HG02763 (cell line): Measurements from ENCODE around the gene CNTN5.

ENCODE experiments used
- ATAC-seq: cut with Tn5 transposase; IDR thresholded peaks from one replicate; pipeline ENCODE4 v1.9.1; 2021; ENCODE audit warnings: mild to moderate bottlenecking, moderate library complexity; ENCODE audit not compliant: unreplicated experiment

Gene CNTN5

DNA sequence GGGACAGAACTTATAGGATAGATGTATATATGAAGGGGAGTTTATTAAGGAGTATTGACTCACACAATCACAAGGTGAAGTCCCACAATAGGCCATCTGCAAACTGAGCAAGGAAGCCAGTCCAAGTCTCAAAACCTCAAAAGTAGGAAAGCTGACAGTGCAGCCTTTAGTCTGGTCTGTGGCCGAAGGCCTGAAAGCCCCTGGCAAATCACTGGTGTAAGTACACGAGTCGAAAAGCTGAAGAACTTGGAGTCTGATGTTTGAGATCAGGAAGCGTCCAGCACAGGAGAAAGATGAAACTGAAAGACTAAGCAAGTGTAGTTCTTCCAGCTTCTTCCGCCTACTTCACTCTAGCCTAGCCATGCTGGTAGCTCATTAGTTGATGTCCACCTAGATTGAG is 866.7 kb downstream of the CNTN5 start:
- ATAC-seq = no peak

DNA sequence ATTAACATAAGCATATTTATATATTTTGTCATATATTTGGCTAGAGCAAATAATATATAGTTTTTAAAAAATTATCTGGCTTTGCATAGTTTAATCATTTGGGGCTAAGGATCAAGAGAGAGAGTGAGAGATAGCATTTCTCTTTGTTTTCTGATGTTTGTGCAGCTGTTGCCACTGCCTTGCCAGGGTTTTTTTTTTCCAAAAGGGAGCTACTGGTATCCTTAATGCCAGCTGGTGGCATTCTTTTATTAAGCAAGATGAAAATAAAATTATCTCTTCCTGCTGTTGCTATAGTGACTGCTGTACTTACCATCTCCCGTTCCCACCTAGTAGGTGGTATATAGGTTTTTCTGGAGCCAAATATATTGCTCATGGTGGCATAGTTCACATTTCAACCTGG is 873.1 kb downstream of the CNTN5 start:
- ATAC-seq = no peak

DNA sequence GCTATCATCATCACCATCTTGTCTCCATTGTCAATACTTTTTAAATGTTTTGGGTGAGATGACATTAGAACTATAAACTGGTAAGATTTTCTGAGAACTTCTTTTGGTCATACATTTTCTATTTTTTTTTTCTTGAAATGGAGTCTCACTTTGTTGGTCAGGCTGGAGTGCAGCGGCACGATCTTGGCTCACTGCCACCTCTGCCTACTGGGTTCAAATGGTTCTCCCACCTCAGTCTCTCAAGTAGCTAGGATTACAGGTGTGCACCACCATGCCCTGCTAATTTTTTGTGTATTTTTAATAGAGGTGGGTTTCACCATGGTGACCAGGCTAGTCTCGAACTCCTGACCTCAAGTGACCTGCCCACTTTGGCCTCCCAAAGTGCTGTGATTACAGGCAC is 880.4 kb downstream of the CNTN5 start:
- ATAC-seq = no peak

DNA sequence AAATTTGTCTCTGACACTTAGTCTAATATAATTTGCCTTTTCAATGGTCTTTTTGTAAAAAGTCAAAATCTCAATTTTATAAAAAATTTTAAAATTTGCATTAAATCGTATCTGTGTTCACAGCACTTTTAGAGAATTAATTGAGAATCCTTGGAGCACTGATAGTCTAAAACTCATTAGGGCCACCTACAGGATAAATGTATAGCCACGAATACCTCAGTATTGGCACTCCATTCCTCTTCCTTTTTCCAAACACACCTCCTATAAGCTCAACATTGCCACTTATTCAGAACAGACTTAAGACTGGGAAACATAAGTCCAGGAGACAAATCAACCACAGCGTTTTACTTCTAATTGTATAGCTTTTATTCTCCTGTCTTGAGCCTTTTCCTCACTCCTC is 890.4 kb downstream of the CNTN5 start:
- ATAC-seq = no peak

DNA sequence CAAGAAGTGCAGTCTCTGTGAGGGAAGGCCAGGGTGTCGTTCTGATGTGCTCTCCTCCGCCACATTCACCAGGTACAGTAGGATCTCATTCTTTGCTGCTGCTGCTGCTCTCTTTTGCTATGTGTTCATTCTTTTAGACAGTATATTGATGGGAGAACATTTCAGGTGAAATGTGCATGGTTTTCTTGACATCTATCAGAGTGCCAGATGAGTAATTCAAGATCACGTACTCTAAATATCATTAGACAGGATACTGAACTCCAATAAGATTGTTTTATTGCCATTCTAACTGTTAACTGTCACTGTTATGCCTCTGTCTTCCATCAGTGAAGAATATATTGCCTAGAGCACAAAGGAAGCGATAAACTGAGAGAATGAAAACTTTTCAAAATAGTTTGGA is 895.3 kb downstream of the CNTN5 start:
- ATAC-seq = no peak

DNA sequence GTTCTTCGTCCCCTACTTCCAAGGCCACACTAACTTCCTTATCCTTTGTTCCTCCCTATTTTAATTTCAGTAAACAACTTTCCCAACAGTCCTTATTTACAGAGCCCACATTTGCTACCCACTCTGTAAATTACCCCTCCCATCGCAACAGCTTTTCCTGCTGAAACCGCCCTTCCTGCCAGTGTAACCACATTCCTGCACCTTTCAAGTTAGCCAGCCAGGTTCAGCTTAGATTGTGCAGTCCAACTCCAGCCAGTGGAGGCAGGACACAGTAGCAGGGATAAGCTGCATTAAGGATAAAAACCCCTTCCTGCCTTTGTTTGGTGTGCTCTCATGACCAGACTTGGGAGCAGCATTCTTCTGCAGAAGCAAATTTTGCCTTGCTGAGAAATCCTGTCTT is 898.0 kb downstream of the CNTN5 start:
- no peak for ATAC-seq

DNA sequence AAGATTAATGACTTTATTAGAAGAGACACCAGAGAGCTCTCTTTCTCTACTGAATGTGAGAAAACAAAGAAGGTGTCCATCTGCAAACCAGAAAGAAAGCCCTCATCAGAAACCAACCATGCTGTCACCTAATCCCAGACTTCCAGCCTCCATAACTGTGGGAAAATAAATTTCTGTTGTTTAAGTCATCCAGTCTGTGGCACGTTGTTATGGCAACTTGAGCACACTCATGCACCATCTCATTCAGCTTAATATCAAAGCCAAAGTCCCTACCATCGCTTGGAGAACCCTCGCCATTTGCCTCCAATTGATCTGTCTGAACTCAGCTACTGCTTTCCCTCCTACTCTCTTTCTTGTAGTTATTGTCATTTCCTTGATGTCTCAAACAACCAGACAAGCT is 900.2 kb downstream of the CNTN5 start:
- no peak for ATAC-seq

DNA sequence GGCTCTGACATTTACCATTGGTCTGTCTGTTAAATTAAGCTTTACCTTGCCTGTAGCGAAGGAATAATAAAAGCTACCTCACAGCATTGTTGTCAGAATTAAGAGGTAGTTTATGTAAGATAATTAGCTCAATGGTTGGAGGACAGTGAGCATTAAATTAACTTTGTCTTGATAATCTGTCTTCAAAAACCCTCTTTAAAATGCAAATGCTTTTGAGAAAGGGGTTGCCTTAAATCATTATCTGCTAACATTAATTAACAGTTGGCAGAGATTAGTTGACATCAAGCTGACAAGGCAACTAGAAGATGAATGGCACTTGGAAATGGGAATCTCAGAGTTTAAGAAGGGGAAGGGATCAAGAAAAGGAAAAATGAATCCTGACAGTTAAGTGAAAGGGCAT is 905.2 kb downstream of the CNTN5 start:
- no peak for ATAC-seq

DNA sequence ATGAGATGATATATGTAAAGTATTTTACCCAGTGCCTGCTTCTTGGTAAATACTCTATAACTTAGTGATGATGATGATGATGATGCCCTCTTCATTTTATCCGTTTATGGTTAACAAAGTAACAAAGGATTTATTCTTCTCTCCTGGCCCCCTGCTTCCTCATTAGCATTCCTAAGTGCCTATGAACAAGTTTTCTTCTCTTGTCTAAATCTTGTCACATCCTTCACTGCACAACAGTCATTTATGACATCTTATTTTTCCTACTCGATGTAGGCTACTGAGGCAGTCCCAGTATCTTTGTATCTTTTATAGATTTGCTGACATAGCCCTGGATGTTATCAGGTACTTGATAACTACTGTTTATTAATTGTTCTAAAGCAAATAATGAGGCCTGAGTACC is 911.9 kb downstream of the CNTN5 start:
- ATAC-seq = no peak

DNA sequence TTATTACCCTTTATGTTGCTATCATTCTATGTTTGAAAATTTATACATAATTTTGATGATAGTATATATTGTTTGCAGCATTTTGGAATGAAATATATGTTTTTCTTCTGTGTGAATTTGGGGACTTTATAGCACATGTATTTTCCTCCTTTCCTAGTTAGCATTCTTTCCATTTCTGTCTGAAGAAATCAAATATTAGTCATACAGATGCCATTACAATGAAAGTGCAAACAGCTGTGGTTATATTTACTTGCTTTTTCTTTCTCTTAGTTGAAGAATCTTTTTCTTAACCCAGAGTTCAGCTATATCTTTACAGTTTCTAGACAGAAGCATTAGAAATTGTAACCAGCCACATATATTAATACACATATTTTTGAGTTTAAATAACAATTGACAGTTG is 913.3 kb downstream of the CNTN5 start:
- ATAC-seq = no peak

DNA sequence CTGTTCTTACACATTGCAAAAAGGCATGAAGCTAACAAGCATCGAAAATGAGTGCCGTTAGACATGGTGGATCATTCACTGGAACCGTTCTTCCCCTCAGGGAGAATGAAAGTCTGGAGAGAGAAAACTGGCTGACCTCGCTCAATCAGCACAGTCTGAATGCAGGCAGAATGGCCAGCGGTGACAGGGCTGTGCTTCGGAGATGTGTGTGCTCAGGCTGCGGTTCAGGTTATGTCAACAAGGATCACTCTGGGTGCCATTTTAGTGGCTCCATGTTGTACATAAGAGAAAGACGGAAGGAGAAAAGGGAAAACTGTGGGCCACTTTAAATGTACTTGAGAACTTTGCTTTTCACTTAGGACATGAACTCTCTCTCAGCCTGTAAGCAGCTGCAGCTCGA is 916.6 kb downstream of the CNTN5 start:
- ATAC-seq = no peak

DNA sequence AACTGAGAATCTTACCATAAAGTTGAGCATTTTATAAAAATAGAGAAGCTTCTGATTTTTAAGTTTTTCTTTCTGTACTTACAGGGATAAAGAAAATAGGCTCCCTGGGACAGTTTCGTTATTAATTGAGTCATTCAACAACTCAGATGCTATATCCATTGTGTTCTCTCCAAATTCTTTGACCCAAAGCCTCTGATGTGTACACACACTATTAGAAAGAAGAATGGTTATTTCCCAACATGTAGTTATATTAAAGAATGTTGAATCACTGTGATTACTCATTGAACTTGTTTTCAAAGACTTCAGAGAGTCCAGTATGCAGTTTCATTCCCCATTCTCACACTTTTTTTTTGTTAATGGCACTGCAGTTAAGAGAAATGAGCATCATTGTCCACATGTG is 932.1 kb downstream of the CNTN5 start:
- no peak for ATAC-seq

DNA sequence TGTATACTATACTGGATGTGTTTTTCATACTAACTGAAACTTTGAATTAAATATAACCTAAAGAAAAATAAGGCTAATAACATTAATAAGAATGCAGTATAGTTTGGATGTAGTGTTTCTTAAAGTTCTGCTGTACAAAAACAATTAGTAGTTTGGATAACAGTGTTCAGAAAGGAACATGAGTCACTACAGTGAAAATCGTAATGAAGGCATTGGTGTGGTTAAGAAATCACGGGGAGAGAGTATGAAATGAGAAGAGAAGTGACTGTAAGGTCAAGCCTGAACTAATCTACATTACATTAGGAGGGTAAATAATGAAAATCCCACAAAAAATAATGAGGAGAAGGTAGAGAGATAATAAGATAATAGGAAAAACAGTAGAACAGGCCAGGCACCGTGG is 939.8 kb downstream of the CNTN5 start:
- no peak for ATAC-seq

DNA sequence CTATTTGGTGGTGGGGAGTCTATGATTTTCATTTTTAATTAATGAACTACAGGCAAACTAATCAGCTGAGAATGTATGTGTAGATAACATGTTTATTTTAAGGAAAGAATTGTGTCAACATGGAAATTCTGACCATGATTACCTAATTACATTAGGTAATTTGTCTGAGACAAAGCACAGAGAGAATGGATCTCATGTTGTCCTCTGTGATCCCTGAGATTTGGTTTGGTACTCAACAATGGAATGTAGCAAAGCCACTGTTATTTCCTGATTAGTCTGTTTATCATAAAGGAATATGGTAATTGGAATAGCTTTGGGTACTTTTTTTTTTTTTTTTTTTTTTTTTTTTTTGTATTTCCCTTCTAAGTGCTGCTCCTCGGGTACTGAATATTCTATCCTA is 947.6 kb downstream of the CNTN5 start:
- no peak for ATAC-seq

DNA sequence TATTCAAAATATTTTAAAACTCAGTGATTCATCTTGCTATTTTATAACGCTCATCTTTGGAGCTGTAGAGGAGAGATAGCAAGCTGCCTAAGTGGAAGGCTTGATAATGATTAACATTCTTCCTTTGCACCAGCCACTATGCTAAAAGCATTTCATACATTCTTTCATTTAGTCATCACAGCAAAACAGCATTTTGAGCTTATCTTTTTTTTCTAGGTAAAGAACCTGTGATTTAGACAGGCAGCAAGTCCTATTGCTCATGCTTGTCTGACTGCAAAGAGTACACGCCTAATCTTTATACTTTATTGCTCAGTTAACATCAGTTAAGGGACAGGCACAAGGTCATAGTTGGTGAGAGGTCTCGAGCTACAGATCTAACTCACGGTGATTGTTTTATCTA is 953.2 kb downstream of the CNTN5 start:
- ATAC-seq = no peak

DNA sequence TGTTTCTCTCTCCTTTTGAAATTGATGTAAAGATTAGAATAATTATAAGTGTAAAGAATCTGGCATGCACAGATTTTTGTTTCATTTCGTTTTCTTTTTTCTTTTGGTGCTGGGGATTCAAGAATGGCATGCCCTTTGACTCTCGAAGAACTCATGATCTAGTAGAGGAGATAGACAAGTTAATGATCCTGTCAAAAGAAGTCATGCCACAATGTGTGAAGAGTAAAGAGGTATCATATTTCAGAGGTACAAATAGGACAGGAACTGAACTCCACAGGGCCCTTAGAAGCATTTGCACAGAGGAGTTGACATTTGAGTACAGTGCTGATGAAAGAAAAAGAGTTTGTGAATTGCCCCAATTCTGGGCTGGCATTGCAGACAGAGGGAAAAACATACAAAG is 958.3 kb downstream of the CNTN5 start:
- no peak for ATAC-seq

DNA sequence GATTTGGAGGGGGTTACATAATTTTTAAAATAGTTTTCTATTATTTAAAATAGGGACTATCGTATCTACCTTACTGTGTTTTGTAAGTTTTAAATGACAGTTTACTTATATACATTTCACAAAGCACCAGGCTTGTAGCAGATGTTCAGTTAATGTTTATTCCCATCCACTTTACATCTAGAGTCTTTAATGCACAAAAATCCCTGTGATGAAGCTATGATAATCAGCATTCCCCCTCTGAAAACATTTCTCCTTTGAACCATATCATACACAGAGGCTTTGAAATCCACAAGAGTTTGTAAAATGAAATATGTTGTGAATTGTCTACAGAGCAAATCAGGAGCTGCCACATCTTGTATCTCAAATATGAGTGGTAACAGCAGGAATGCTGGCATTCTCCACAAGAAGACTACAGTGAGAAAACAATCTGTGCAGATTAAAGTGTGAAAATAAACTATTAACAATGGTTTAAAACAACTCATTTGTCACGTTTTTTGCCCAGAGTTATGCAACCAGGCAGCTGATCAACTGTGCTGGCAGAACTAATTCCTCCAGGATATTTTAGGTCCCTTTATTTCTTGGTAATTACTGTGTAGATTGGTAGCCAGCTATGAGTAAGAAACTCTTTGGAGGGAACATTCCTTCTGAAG is 967.2 kb downstream of the CNTN5 start:
- ATAC-seq = no peak

DNA sequence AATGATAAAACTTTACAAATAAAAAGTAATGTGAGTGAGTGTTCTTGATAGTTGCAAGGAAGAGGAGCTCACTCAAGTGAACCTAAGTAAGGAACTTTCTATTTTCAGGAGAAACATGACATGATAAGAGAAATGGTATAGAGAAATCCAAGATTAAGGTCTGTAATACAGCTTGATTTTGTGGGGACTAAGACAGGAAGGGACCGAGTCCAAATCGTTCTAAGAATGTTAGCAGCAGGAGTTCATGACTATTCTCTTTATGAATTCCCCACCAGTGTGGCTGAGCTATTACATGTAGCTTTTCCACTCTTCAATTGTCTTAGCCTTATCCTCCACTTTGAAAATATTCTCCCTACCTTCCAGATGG is 967.7 kb downstream of the CNTN5 start:
- ATAC-seq = no peak

DNA sequence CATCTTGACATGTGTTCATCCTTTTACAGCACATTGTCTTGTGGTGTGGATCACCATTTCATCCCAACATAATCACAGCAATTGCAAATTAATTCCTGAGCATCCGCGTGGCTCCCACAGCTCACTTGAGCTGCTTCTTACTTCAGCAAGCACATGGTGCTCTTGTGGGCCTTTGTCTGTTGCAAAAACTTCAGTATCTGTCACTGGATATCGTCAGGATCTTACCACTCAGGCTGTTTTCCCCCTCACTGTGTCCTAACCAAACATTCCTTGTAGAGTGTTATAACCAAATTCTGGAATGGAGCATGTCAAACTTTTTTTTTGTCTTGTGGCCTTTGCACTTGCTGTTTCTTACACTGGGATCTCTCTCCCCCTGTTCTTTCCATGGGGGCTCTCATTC is 983.2 kb downstream of the CNTN5 start:
- no peak for ATAC-seq

DNA sequence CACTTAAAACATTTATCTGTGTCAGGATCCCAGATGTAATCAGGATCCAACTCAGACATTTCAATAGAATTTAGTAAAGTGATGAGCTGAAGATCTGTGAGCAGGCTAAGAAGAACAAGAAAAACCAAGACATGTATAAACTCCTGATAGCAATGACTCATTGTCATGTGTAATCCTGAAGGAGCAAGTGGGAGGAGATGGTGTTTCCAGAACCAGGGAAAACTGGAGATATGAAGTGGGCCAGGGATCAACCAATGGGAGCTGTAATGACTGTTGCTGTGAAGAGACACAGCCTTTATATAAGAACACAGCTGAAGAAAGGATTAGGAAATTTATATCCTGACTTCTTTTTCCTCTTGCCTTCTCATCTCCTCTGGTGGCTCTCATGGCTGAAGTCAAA is 983.8 kb downstream of the CNTN5 start:
- ATAC-seq = no peak

DNA sequence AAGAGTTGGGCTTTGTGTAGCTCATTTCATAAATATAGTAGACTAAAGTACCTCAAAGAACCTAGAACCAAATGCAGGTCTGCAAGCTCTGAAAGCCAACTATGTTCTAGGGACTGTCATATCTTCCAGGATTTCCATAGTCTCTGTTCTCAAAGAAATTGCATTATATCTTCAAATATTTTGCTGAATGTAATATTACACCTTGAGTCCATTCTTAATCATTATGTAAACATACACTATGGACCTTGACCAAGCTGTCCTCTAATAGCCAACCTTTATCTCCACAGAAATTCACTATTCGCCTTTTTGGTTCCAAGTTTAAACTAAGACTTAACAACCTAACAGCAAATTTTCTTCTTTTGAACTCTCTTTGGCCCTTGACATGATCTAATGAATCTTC is 987.7 kb downstream of the CNTN5 start:
- ATAC-seq = no peak

DNA sequence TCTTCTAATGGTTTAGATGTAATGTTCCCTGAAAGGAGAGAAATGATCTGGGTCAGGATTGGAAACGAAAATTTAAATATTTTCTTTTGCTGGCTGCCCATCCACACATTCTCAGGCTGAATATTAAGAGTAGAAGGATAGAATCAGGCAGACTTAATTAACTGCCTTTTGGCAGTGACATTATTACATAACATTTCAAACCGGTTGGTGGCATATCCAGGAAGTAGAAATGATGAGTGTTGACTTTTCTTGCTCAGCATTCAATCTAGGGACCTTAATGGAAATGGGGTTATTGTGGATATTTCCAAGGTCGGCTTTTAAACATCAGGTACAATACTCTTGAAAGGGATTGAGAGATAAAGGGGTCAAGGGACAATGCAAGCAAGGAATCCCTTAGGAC is 989.0 kb downstream of the CNTN5 start:
- ATAC-seq = no peak

DNA sequence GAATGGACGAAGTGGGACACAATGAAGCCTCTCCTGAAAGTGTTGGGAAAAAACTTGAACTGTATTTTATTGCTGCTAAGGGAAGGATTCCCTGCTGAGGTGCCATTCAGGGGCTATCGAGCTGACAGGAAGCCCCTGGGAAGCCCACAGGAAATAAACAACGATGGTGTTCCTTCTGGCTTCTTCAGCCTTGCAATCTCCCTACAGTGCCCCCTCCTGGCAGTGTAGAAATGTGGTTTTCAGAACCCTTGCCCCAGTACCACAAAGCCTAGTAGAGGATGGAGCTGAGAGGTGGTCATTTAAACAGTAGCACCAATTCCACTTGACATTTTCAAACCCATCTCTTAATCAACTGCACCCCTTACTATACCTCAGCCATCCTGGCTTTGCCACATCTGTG is 989.6 kb downstream of the CNTN5 start:
- no peak for ATAC-seq

DNA sequence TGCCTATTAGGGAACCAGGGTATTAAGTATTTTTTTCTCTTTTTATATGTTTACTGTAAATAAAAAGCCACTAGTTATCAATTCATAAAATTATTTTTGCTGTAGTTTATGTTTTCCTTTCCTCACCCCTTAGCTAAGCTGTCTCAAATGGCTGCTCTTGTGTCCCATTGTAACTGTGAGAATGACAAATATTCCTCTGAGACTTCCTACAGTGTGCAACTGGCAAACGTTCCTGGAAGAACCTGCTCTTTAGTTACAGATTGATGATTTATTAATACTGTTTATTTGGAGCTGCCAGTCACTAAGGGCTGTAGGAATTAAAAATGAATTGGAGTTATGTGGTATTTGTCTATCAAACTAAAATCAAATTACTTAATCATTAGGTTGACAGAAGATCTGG is 990.9 kb downstream of the CNTN5 start:
- no peak for ATAC-seq
